ENCODE results near the gene DCTN5. TPM values are rescaled to one million over a fixed set of nuclear protein-coding genes. Genes with fewer than 3 reads are reported as not detected.
A peak's percentile ranks its signal among the peaks of the same experiment; 100 is the strongest.

DCTN5 gene
- total and polyA plus RNA-seq, 2 experiments from 2014 or later: 23.3 to 31.7 TPM

DNA sequence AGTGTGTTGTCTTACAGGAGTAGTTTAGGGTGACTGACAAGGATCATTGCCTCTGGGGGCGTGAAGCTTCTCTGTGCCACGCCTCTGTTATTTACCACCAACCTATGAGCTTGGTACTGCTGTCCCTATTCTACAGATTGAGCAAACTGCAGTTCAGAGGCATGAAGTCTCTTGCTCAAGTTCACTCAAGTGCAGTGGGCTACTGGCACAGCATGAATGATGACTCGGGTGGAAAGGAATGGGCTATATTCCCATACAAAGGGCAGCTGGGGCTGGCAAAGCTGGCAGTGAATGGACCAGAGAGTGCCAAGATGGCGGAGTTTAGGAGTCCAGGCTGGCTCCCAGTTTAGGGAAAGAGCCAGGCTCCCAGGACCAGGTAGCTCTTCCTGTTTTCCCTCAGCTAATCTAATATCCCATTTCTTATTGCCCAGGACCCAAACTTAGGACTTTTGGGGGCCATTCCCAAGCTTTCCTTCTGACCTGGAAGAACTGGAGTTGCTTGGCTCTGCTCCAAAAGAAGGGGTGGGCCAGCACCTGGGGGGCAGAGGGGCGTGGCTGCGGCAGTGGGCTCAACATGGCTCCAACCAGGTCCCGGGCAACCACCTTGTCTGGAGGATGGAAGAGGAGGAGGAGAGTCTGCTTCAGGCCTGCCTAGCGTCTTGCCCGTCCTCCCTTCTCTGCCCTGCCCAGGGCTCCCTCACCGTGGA is 50.4 kb downstream of the DCTN5 start:
- Histone ChIP-seq H3K9me3 (ENCODE audit: low read depth) (no peaks in the 10 kb centered on the region), H3K4me1 (ENCODE audit: insufficient read depth) (no peaks in the 10 kb centered on the region), H3K79me2 (no peaks in the 10 kb centered on the region), H3K27me3 (no peaks in the 10 kb centered on the region), H3K27ac (no peak overlapping the region), H2AFZ (no peak overlapping the region), H3K4me3 (no peak overlapping the region), H4K20me1 (ENCODE audit: insufficient read depth, poor library complexity, severe bottlenecking) (no peaks in the 10 kb centered on the region), H3K36me3 (replicated peaks; ENCODE audit: insufficient read depth, low read depth) (no peaks in the 10 kb centered on the region), H3K4me2 (no peak overlapping the region), H3K9me2 (replicated peaks; ENCODE audit: insufficient read depth) (no peaks in the 10 kb centered on the region)
- WGBS (ENCODE audit: low lambda C conversion rate, missing lambda C conversion rate): 96% methylated on average over 10 of the region's 10 CpGs
- DNase-seq (ENCODE audit: low spot score): no peak
- TF ChIP-seq EZH2 (IDR thresholded peaks at IDR 0.05; ENCODE audit: borderline replicate concordance): no peak
- TF ChIP-seq, protein P1, sequence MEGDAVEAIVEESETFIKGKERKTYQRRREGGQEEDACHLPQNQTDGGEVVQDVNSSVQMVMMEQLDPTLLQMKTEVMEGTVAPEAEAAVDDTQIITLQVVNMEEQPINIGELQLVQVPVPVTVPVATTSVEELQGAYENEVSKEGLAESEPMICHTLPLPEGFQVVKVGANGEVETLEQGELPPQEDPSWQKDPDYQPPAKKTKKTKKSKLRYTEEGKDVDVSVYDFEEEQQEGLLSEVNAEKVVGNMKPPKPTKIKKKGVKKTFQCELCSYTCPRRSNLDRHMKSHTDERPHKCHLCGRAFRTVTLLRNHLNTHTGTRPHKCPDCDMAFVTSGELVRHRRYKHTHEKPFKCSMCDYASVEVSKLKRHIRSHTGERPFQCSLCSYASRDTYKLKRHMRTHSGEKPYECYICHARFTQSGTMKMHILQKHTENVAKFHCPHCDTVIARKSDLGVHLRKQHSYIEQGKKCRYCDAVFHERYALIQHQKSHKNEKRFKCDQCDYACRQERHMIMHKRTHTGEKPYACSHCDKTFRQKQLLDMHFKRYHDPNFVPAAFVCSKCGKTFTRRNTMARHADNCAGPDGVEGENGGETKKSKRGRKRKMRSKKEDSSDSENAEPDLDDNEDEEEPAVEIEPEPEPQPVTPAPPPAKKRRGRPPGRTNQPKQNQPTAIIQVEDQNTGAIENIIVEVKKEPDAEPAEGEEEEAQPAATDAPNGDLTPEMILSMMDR (IDR thresholded peaks at IDR 0.05; ENCODE audit: poor library complexity): no peak
- TF ChIP-seq EZH2phosphoT487 (IDR thresholded peaks at IDR 0.05; ENCODE audit: low read depth, severe bottlenecking, unreplicated experiment): no peak

DNA sequence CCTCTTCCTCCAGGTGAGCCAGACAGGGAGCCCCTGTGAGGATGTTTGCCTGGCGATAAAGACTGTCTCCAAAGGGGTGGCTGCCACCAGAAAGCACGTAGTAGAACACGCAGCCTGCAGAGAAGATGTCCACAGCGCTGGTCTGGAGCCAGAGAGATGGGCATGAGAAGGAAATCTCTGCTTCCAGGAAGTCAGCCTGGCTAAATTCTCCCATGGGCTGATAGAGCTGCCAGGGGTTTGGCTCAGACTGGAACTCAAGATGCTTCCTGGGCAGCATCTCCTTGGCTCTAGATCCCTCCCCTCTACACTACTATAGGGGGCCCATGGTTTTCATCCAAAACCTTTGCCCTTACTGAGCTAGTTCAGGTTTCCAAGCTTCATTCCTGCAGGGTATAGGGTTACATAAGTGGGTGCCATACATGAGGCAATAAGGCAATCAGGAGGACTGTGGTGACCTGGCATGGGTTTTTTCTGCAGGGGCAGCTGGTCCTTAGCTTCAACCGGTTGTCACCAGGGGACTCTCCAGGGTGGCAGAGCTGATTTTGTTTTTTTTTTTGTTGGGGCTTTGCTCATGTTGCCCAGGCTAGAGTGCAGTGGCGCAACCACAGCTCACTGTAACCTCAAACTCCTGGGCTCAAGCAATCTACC is 51.0 kb downstream of the DCTN5 start:
- no peaks in the 10 kb centered on the region for H3K9me2 ChIP-seq (replicated peaks; ENCODE audit: insufficient read depth)
- H3K9me3 ChIP-seq (ENCODE audit: low read depth): no peaks in the 10 kb centered on the region
- TF ChIP-seq, protein P1 (IDR thresholded peaks at IDR 0.05; ENCODE audit: poor library complexity): no peak
- TF ChIP-seq EZH2phosphoT487 (IDR thresholded peaks at IDR 0.05; ENCODE audit: low read depth, severe bottlenecking, unreplicated experiment) (no peak), EZH2 (IDR thresholded peaks at IDR 0.05; ENCODE audit: borderline replicate concordance) (no peak)
- H3K4me1 ChIP-seq (ENCODE audit: insufficient read depth): no peaks in the 10 kb centered on the region
- no peaks in the 10 kb centered on the region for H3K36me3 ChIP-seq (replicated peaks; ENCODE audit: insufficient read depth, low read depth)
- H2AFZ ChIP-seq: no peak overlapping the region
- H3K27ac ChIP-seq: no peak overlapping the region
- 99% methylated on average over 6 of the region's 6 CpGs for WGBS (ENCODE audit: low lambda C conversion rate, missing lambda C conversion rate)
- no peak overlapping the region for H3K4me3 ChIP-seq
- no peak overlapping the region for H3K4me2 ChIP-seq
- no peaks in the 10 kb centered on the region for H3K79me2 ChIP-seq
- H3K27me3 ChIP-seq: no peaks in the 10 kb centered on the region
- DNase-seq (ENCODE audit: low spot score): no peak
- no peaks in the 10 kb centered on the region for H4K20me1 ChIP-seq (ENCODE audit: insufficient read depth, poor library complexity, severe bottlenecking)

DNA sequence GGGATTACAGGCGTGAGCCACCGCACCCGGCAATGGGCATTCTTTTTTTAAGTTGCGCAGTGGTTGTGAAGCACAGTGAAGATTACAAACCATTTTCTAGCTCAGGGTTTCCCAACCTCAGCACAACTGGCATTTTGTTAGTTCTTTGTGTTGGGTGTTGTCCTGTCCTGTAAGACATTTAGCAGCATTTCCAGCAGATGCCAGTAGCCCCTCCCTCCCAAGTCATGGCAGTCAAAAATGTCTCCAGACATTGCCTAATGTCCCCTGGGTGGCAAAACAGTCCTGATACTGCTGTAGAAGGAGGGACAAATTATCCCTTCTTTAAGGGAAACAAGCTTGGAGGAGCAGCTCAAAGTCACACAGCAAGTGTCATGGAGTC is 53.0 kb downstream of the DCTN5 start:
- Histone ChIP-seq H3K9me2 (replicated peaks; ENCODE audit: insufficient read depth) (no peaks in the 10 kb centered on the region), H3K4me1 (ENCODE audit: insufficient read depth) (no peaks in the 10 kb centered on the region), H2AFZ (peak overlapping the region; percentile 29), H3K27ac (no peak overlapping the region), H3K9me3 (ENCODE audit: low read depth) (no peaks in the 10 kb centered on the region), H3K4me2 (peak overlapping the region; percentile 75), H3K4me3 (no peak overlapping the region), H3K27me3 (no peaks in the 10 kb centered on the region), H3K36me3 (replicated peaks; ENCODE audit: insufficient read depth, low read depth) (no peaks in the 10 kb centered on the region), H4K20me1 (ENCODE audit: insufficient read depth, poor library complexity, severe bottlenecking) (no peaks in the 10 kb centered on the region), H3K79me2 (no peaks in the 10 kb centered on the region)
- TF ChIP-seq EZH2phosphoT487 (IDR thresholded peaks at IDR 0.05; ENCODE audit: low read depth, severe bottlenecking, unreplicated experiment): no peak
- no peak for TF ChIP-seq EZH2 (IDR thresholded peaks at IDR 0.05; ENCODE audit: borderline replicate concordance)
- WGBS (ENCODE audit: low lambda C conversion rate, missing lambda C conversion rate): 94% methylated on average over 4 of the region's 4 CpGs
- no peak for DNase-seq (ENCODE audit: low spot score)
